Activated CD4-positive, alpha-beta T cell treated with anti-CD3 and anti-CD28 coated beads for 36 hours (primary cell): Measurements from ENCODE around the gene ARHGEF28. TPM values are rescaled to one million over a fixed set of nuclear protein-coding genes. Genes with fewer than 3 reads are reported as not detected.

Experiments
- ATAC-seq: fragments of 200-7000 bp; cut with Tn5 transposase; one replicate; pipeline ENCODE4 v1.10.0; 2021; ENCODE audit warnings: mild to moderate bottlenecking, moderate library complexity
- CTCF ChIA-PET: fragments of 350-600 bp; sonication (Branson Sonifier 250); formaldehyde crosslinking; loops from one replicate; lab custom pipeline; 2021; ENCODE audit warnings: antibody characterized with exemption; lab: Charles Lee
- POLR2A ChIA-PET: fragments of 350-600 bp; sonication (Branson Sonifier 250); formaldehyde crosslinking; loops from one replicate; lab custom pipeline; 2021; ENCODE audit warnings: antibody characterized with exemption, inconsistent platforms; lab: Charles Lee
- DNase-seq: peaks from one replicate; pipeline ENCODE4 v3.0.0-alpha.2; 2020
- H3K27ac Mint-ChIP-seq: one replicate; pipeline ENCODE4 v1.8.0; 2021; ENCODE audit warnings: mixed read lengths
- H3K27me3 Mint-ChIP-seq: one replicate; pipeline ENCODE4 v1.8.0; 2021; ENCODE audit warnings: mixed read lengths
- H3K36me3 Mint-ChIP-seq: one replicate; pipeline ENCODE4 v1.8.0; 2021; ENCODE audit warnings: low read depth, mixed read lengths
- H3K4me1 Mint-ChIP-seq: one replicate; pipeline ENCODE4 v1.8.0; 2021; ENCODE audit warnings: mixed read lengths
- H3K4me3 Mint-ChIP-seq: one replicate; pipeline ENCODE4 v1.8.0; 2021; ENCODE audit warnings: mild to moderate bottlenecking, moderate library complexity, mixed read lengths
- H3K9me3 Mint-ChIP-seq: one replicate; pipeline ENCODE4 v1.8.0; 2021; ENCODE audit warnings: low read depth, mixed read lengths
- intact Hi-C, 2 experiments: fragments of 100-400 bp; cut with DNase I in 1 of 2; cut with micrococcal nuclease in 1 of 2; formaldehyde crosslinking; loops; one replicate each; pipeline versions ENCODE4 v1.14.2 to v1.15.1; 2022 to 2024; cut with DNase I, micrococcal nuclease
- total RNA-seq, 2 experiments: library from RNA; stranded (reverse); gene quantifications; one replicate each; pipeline ENCODE4 v1.2.3, GENCODE V29; 2021

ARHGEF28 gene
- total RNA-seq, 2 experiments from 2014 or later = 0.02 to 0.18 TPM

- H3K9me3 Mint-ChIP-seq = no peaks in the 10 kb centered on the region
- no peak overlapping the region for H3K27ac Mint-ChIP-seq
- no peak overlapping the region for H3K4me3 Mint-ChIP-seq
- intact Hi-C loops = no loop called here
- no peaks in the 10 kb centered on the region for H3K27me3 Mint-ChIP-seq
- no peaks in the 10 kb centered on the region for H3K36me3 Mint-ChIP-seq
- DNase-seq = no peak
- no peak for ATAC-seq
- no peaks in the 10 kb centered on the region for H3K4me1 Mint-ChIP-seq
- ChIA-PET CTCF (no interaction called here), POLR2A (no interaction called here)
Measured at GRCh38 chr5:73823508-73823925, 197.5 kb downstream of the ARHGEF28 start.

GRCh38 chr5:73825199-73825598, 199.2 kb downstream of the ARHGEF28 start:
- POLR2A ChIA-PET = no interaction called here
- Mint-ChIP-seq H3K4me1 (no peaks in the 10 kb centered on the region), H3K27me3 (peaks cover 2% of the 10 kb centered on the region), H3K4me3 (no peak overlapping the region), H3K36me3 (no peaks in the 10 kb centered on the region), H3K27ac (no peak overlapping the region), H3K9me3 (no peaks in the 10 kb centered on the region)
- intact Hi-C loops = no loop called here
- DNase-seq (no peak), ATAC-seq (no peak)
- CTCF ChIA-PET = no interaction called here

GRCh38 chr5:73825736-73826135, 199.7 kb downstream of the ARHGEF28 start:
- intact Hi-C loops = no loop called here
- ChIA-PET CTCF (no interaction called here), POLR2A (no interaction called here)
- Mint-ChIP-seq H3K9me3 (no peaks in the 10 kb centered on the region), H3K27me3 (peaks cover 2% of the 10 kb centered on the region), H3K4me1 (no peaks in the 10 kb centered on the region), H3K27ac (no peak overlapping the region), H3K4me3 (no peak overlapping the region), H3K36me3 (no peaks in the 10 kb centered on the region)
- DNase-seq = no peak
- ATAC-seq = no peak

GRCh38 chr5:73826301-73827105, 200.5 kb downstream of the ARHGEF28 start:
- Mint-ChIP-seq H3K36me3 (no peaks in the 10 kb centered on the region), H3K27ac (no peak overlapping the region), H3K27me3 (peaks cover 2% of the 10 kb centered on the region), H3K4me1 (no peaks in the 10 kb centered on the region), H3K9me3 (no peaks in the 10 kb centered on the region), H3K4me3 (no peak overlapping the region)
- POLR2A ChIA-PET = no interaction called here
- CTCF ChIA-PET = interaction anchor here (1.0 to 1.6 kb wide), 3 partner anchors 10 to 38 kb away, joined by 3 to 4 read pairs (median 4); no protein-coding TSS in a partner anchor
- ATAC-seq (no peak), DNase-seq (no peak)
- intact Hi-C loops = no loop called here

- ChIA-PET POLR2A (no interaction called here), CTCF (interaction anchor here (0.9 to 1.6 kb wide), 4 partner anchors 10 to 39 kb away, joined by 3 to 4 read pairs (median 4); no protein-coding TSS in a partner anchor)
- Mint-ChIP-seq H3K36me3 (no peaks in the 10 kb centered on the region), H3K9me3 (no peaks in the 10 kb centered on the region), H3K27me3 (peaks cover 2% of the 10 kb centered on the region), H3K4me1 (no peaks in the 10 kb centered on the region), H3K27ac (no peak overlapping the region), H3K4me3 (no peak overlapping the region)
- DNase-seq (no peak), ATAC-seq (no peak)
- intact Hi-C loops = no loop called here
Measured at GRCh38 chr5:73827106-73827450, 201.1 kb downstream of the ARHGEF28 start.

- H3K27ac Mint-ChIP-seq = no peak overlapping the region
- CTCF ChIA-PET = no interaction called here
- no peak overlapping the region for H3K4me3 Mint-ChIP-seq
- intact Hi-C loops = no loop called here
- H3K36me3 Mint-ChIP-seq = no peaks in the 10 kb centered on the region
- H3K27me3 Mint-ChIP-seq = peaks cover 2% of the 10 kb centered on the region
- H3K9me3 Mint-ChIP-seq = no peaks in the 10 kb centered on the region
- H3K4me1 Mint-ChIP-seq = no peaks in the 10 kb centered on the region
- ATAC-seq (no peak), DNase-seq (no peak)
- POLR2A ChIA-PET = no interaction called here
Measured at GRCh38 chr5:73828465-73828864, 202.5 kb downstream of the ARHGEF28 start.

GRCh38 chr5:73830646-73831045, 204.7 kb downstream of the ARHGEF28 start:
- DNase-seq (no peak), ATAC-seq (no peak)
- H3K27me3 Mint-ChIP-seq = peaks cover 5% of the 10 kb centered on the region
- no peak overlapping the region for H3K4me3 Mint-ChIP-seq
- H3K27ac Mint-ChIP-seq = no peak overlapping the region
- intact Hi-C loops = no loop called here
- H3K9me3 Mint-ChIP-seq = no peaks in the 10 kb centered on the region
- ChIA-PET POLR2A (no interaction called here), CTCF (no interaction called here)
- no peaks in the 10 kb centered on the region for H3K4me1 Mint-ChIP-seq
- H3K36me3 Mint-ChIP-seq = no peaks in the 10 kb centered on the region

- Mint-ChIP-seq H3K27ac (no peak overlapping the region), H3K36me3 (no peaks in the 10 kb centered on the region), H3K27me3 (peaks cover 6% of the 10 kb centered on the region), H3K9me3 (no peaks in the 10 kb centered on the region), H3K4me3 (no peak overlapping the region), H3K4me1 (no peaks in the 10 kb centered on the region)
- no peak for DNase-seq
- intact Hi-C loops = no loop called here
- ChIA-PET POLR2A (no interaction called here), CTCF (no interaction called here)
- no peak for ATAC-seq
Measured at GRCh38 chr5:73831066-73831465, 205.1 kb downstream of the ARHGEF28 start.

- Mint-ChIP-seq H3K9me3 (no peaks in the 10 kb centered on the region), H3K27ac (no peak overlapping the region), H3K36me3 (no peaks in the 10 kb centered on the region), H3K4me1 (no peaks in the 10 kb centered on the region), H3K27me3 (peaks cover 21% of the 10 kb centered on the region), H3K4me3 (no peak overlapping the region)
- DNase-seq (no peak), ATAC-seq (no peak)
- ChIA-PET POLR2A (no interaction called here), CTCF (interaction anchor here (1.0 kb wide), 1 partner anchor 244 kb away, joined by 4 read pairs; no protein-coding TSS in a partner anchor)
- intact Hi-C loops = no loop called here
Measured at GRCh38 chr5:73834693-73835092, 208.7 kb downstream of the ARHGEF28 start.

- ChIA-PET CTCF (interaction anchor here (0.6 to 1.0 kb wide), 3 partner anchors 245 to 617 kb away, joined by 3 to 4 read pairs (median 3); no protein-coding TSS in a partner anchor), POLR2A (no interaction called here)
- H3K4me3 Mint-ChIP-seq = no peak overlapping the region
- no peaks in the 10 kb centered on the region for H3K9me3 Mint-ChIP-seq
- ATAC-seq (no peak), DNase-seq (no peak)
- no peak overlapping the region for H3K27ac Mint-ChIP-seq
- H3K4me1 Mint-ChIP-seq = no peaks in the 10 kb centered on the region
- intact Hi-C loops = no loop called here
- peaks cover 19% of the 10 kb centered on the region for H3K27me3 Mint-ChIP-seq
- no peaks in the 10 kb centered on the region for H3K36me3 Mint-ChIP-seq
Measured at GRCh38 chr5:73835726-73836125, 209.7 kb downstream of the ARHGEF28 start.

GRCh38 chr5:73836607-73837006, 210.6 kb downstream of the ARHGEF28 start:
- no peaks in the 10 kb centered on the region for H3K9me3 Mint-ChIP-seq
- intact Hi-C loops = no loop called here
- POLR2A ChIA-PET = no interaction called here

GRCh38 chr5:73838901-73839300, 212.9 kb downstream of the ARHGEF28 start:
- POLR2A ChIA-PET = no interaction called here
- CTCF ChIA-PET = no interaction called here
- ATAC-seq = no peak
- Mint-ChIP-seq H3K4me3 (no peak overlapping the region), H3K27ac (no peak overlapping the region), H3K4me1 (no peaks in the 10 kb centered on the region), H3K9me3 (no peaks in the 10 kb centered on the region), H3K36me3 (no peaks in the 10 kb centered on the region), H3K27me3 (peaks cover 19% of the 10 kb centered on the region)
- DNase-seq = no peak
- intact Hi-C loops = no loop called here

More at GRCh38 chr5:73836607-73837006, 210.6 kb downstream of the ARHGEF28 start:
- DNase-seq (no peak), ATAC-seq (no peak)
- H3K4me1 Mint-ChIP-seq = no peaks in the 10 kb centered on the region
- CTCF ChIA-PET = interaction anchor here (0.9 kb wide), 1 partner anchor 9 kb away, joined by 3 read pairs; no protein-coding TSS in a partner anchor
- H3K27me3 Mint-ChIP-seq = peaks cover 19% of the 10 kb centered on the region
- H3K36me3 Mint-ChIP-seq = no peaks in the 10 kb centered on the region
- H3K27ac Mint-ChIP-seq = no peak overlapping the region
- H3K4me3 Mint-ChIP-seq = no peak overlapping the region
